ENCODE data around the gene PRKG1. TPM values are rescaled to one million over a fixed set of nuclear protein-coding genes. Genes with fewer than 3 reads are reported as not detected.

Gene PRKG1
- total and polyA plus RNA-seq, 8 donors, result 1.2 to 9.6 (median 2.9) TPM

- ATAC-seq (no peak), DNase-seq (no peak), FAIRE-seq (no peak)
- WGBS, 2 donors, result 93 to 96% methylated on average over 1 of the region's 1 CpG
- intact Hi-C loops (cut with DNase I), result no loop called here
- no peak for TF ChIP-seq CTCF (IDR thresholded peaks at IDR 0.05)
- no peaks in the 10 kb centered on the region for H3K27me3 ChIP-seq
- no peaks in the 10 kb centered on the region for H3K4me1 ChIP-seq
- H3K36me3 ChIP-seq, result no peaks in the 10 kb centered on the region
- no peak overlapping the region for H3K4me3 ChIP-seq
- no peak overlapping the region for H3K27ac ChIP-seq
- no peaks in the 10 kb centered on the region for H3K9me3 ChIP-seq
These were observed 840.8 kb downstream of the PRKG1 start for GRCh38 chr10:51915031-51915542.

GRCh38 chr10:51918440-51918839 lies 844.2 kb downstream of the PRKG1 start:
- 40 to 46% methylated on average over 2 of the region's 2 CpGs for WGBS, 2 donors
- intact Hi-C loops (cut with DNase I), result no loop called here
- DNase-seq (no peak), FAIRE-seq (no peak), ATAC-seq (no peak)
- no peaks in the 10 kb centered on the region for H3K27me3 ChIP-seq
- H3K36me3 ChIP-seq, result no peaks in the 10 kb centered on the region
- no peaks in the 10 kb centered on the region for H3K4me1 ChIP-seq
- no peak overlapping the region for H3K27ac ChIP-seq
- TF ChIP-seq CTCF (IDR thresholded peaks at IDR 0.05), result no peak
- no peak overlapping the region for H3K4me3 ChIP-seq
- no peaks in the 10 kb centered on the region for H3K9me3 ChIP-seq

GRCh38 chr10:51918884-51919325 lies 844.6 kb downstream of the PRKG1 start:
- ATAC-seq, result peak in 1 of 4 donors; percentile 37
- Histone ChIP-seq H3K4me1 (no peaks in the 10 kb centered on the region), H3K27ac (no peak overlapping the region), H3K9me3 (no peaks in the 10 kb centered on the region), H3K4me3 (no peak overlapping the region), H3K36me3 (no peaks in the 10 kb centered on the region), H3K27me3 (no peaks in the 10 kb centered on the region)
- no peak for DNase-seq
- intact Hi-C loops (cut with DNase I), result no loop called here
- no peak for FAIRE-seq
- no peak for TF ChIP-seq CTCF (IDR thresholded peaks at IDR 0.05)
- WGBS, 2 donors, result 21 to 30% methylated on average over 5 of the region's 5 CpGs

- H3K4me3 ChIP-seq, result no peak overlapping the region
- H3K27ac ChIP-seq, result no peak overlapping the region
- H3K4me1 ChIP-seq, result no peaks in the 10 kb centered on the region
- no peak for ATAC-seq
- FAIRE-seq, result no peak
- intact Hi-C loops (cut with DNase I), result no loop called here
- H3K9me3 ChIP-seq, result no peaks in the 10 kb centered on the region
- TF ChIP-seq CTCF (IDR thresholded peaks at IDR 0.05), result no peak
- no peaks in the 10 kb centered on the region for H3K36me3 ChIP-seq
- DNase-seq, result no peak
- H3K27me3 ChIP-seq, result no peaks in the 10 kb centered on the region
These were observed 846.4 kb downstream of the PRKG1 start for GRCh38 chr10:51920672-51921071.

GRCh38 chr10:51924359-51924758 lies 850.1 kb downstream of the PRKG1 start:
- no peaks in the 10 kb centered on the region for H3K36me3 ChIP-seq

More at GRCh38 chr10:51924359-51924758, 850.1 kb downstream of the PRKG1 start:
- no peak overlapping the region for H3K27ac ChIP-seq
- no peaks in the 10 kb centered on the region for H3K4me1 ChIP-seq
- no peaks in the 10 kb centered on the region for H3K27me3 ChIP-seq
- intact Hi-C loops (cut with DNase I), result no loop called here
- DNase-seq (no peak), FAIRE-seq (no peak), ATAC-seq (no peak)
- TF ChIP-seq CTCF (IDR thresholded peaks at IDR 0.05), result no peak
- H3K4me3 ChIP-seq, result no peak overlapping the region
- H3K9me3 ChIP-seq, result no peaks in the 10 kb centered on the region
- 91 to 93% methylated on average over 4 of the region's 4 CpGs for WGBS, 2 donors
